K562 (cell line): ENCODE measurements around the gene TBXAS1. TPM values are rescaled to one million over a fixed set of nuclear protein-coding genes. Genes with fewer than 3 reads are reported as not detected.

ENCODE experiments used
- ATAC-seq: fragments of 200-7000 bp; cut with Tn5 transposase; 3 replicates; pipeline ENCODE4 v1.9.1; 2020; ENCODE audit warnings: moderate library complexity
- BruUV-seq: library from RNA; stranded (reverse); fragments of 400-500 nt; replicated peaks from 2 replicates; lab custom pipeline; 2021; lab: Mats Ljungman, UMichigan
- CTCF ChIA-PET: fragments of 300-600 bp; formaldehyde crosslinking; extraction: SDS; loops from one replicate; lab custom pipeline; 2021; ENCODE audit warnings: low intra/inter-chr PET ratio; lab: Yijun Ruan, JAX
- POLR2A ChIA-PET: fragments of 300-600, 350-650 bp; sonication (Branson Sonifier 250); formaldehyde crosslinking; extraction: SDS; loops from one replicate; lab custom pipeline; 2021; ENCODE audit warnings: antibody characterized with exemption, inconsistent platforms; lab: Yijun Ruan, JAX
- DNase-seq, 4 experiments: peaks; one replicate each; pipeline versions ENCODE4 v3.0.0 to v3.0.0-alpha.2; 2011 to 2018; ENCODE audit warnings: low spot score in 3 of 4, mixed read lengths in 3 of 4; ENCODE audit errors: extremely low read depth in 1 of 4
- FAIRE-seq: peaks from 2 replicates; lab custom pipeline; 2011; peaks lifted over from hg19 to GRCh38; lab: Jason Lieb, UNC
- H2AFZ ChIP-seq: 2 replicates; pipeline ENCODE4 v1.6.0; 2011; ENCODE audit warnings: low read depth, low read length, control low read depth, inconsistent platforms
- H3K27ac ChIP-seq: fragments of 200-600 bp; 3 replicates; pipeline ENCODE4 v1.8.0; 2011; ENCODE audit warnings: low read depth, mild to moderate bottlenecking, control low read depth, inconsistent platforms, low read length, moderate library complexity, mixed read lengths; ENCODE audit errors: extremely low read depth
- H3K27me3 ChIP-seq, 2 experiments: fragments of 300-600 bp in 1 of 2; 2 replicates in 1 of 2; 3 replicates in 1 of 2; pipeline versions ENCODE4 v1.6.0 to v1.8.0; 2011; ENCODE audit warnings: inconsistent platforms in 2 of 2, low read length in 2 of 2, mild to moderate bottlenecking in 1 of 2, mixed read lengths in 1 of 2, moderate library complexity in 1 of 2; ENCODE audit not compliant: control insufficient read depth in 2 of 2, insufficient read depth in 2 of 2
- H3K36me3 ChIP-seq: fragments of 300-600 bp; 3 replicates; pipeline ENCODE4 v1.8.0; 2011; ENCODE audit warnings: mild to moderate bottlenecking, low read length, inconsistent platforms; ENCODE audit not compliant: control insufficient read depth, insufficient read depth
- H3K4me1 ChIP-seq, 2 experiments: fragments of 200-600 bp in 1 of 2; replicated peaks in 1 of 2; 2 replicates in 1 of 2; 3 replicates in 1 of 2; pipeline versions ENCODE4 v1.5.1 to v1.8.0; 2011; ENCODE audit warnings: inconsistent platforms in 2 of 2, low read length in 2 of 2, mild to moderate bottlenecking in 1 of 2, mixed read lengths in 1 of 2, moderate library complexity in 1 of 2; ENCODE audit not compliant: control insufficient read depth in 2 of 2, insufficient read depth in 2 of 2
- H3K4me2 ChIP-seq: 2 replicates; pipeline ENCODE4 v1.6.1; 2011; ENCODE audit warnings: low read length, control low read depth, inconsistent platforms, mixed read lengths; ENCODE audit not compliant: insufficient read depth
- H3K4me3 ChIP-seq: fragments of 200-600 bp; sonication (generic), shearing (Covaris generic); 2 replicates; pipeline ENCODE4 v1.5.1; 2016; ENCODE audit warnings: control low read depth, inconsistent platforms
- H3K79me2 ChIP-seq: fragments of 200-600 bp; 3 replicates; pipeline ENCODE4 v1.8.0; 2011; ENCODE audit warnings: low read length, inconsistent platforms; ENCODE audit not compliant: control insufficient read depth, insufficient read depth
- H3K9ac ChIP-seq, 2 experiments: 2 replicates each; pipeline versions ENCODE4 v1.6.0 to v1.6.1; 2011; ENCODE audit warnings: low read depth in 2 of 2, low read length in 2 of 2, control low read depth in 1 of 2, inconsistent platforms in 1 of 2, mild to moderate bottlenecking in 1 of 2, mixed read lengths in 1 of 2; ENCODE audit not compliant: insufficient read depth in 1 of 2
- H3K9me1 ChIP-seq: one replicate; pipeline ENCODE4 v1.6.0; 2011; ENCODE audit warnings: inconsistent platforms, mild to moderate bottlenecking, low read length, moderate library complexity; ENCODE audit not compliant: control insufficient read depth, insufficient read depth
- H3K9me3 ChIP-seq: replicated peaks from 2 replicates; pipeline ENCODE4 v1.5.1; 2011; ENCODE audit warnings: low read depth, low read length, inconsistent platforms; ENCODE audit not compliant: control insufficient read depth, insufficient read depth
- H4K20me1 ChIP-seq: replicated peaks from 2 replicates; pipeline ENCODE4 v1.6.1; 2011; ENCODE audit warnings: low read length, inconsistent platforms, mixed read lengths; ENCODE audit not compliant: control insufficient read depth, insufficient read depth
- CEBPG ChIP-seq, 3 experiments: fragments of 200-800 bp in 1 of 3; sonication (Bioruptor generic) in 1 of 3; sonication (generic) in 1 of 3; formaldehyde crosslinking in 1 of 3; IDR thresholded peaks in 2 of 3; conservative IDR thresholded peaks in 1 of 3; 2 replicates each; pipeline versions ENCODE4 v1.6.1 to v1.8.0; 2016 to 2022; ENCODE audit warnings: missing compliant biosample characterization in 2 of 3, missing genetic modification characterization in 2 of 3, mild to moderate bottlenecking in 1 of 3, missing genetic modification reagents in 1 of 3
- EZH2 ChIP-seq: IDR thresholded peaks from 2 replicates; pipeline ENCODE4 v1.6.1; 2012; ENCODE audit warnings: low read depth, mild to moderate bottlenecking, inconsistent platforms, low read length, borderline replicate concordance
- HCFC1 ChIP-seq: IDR thresholded peaks from 2 replicates; pipeline ENCODE4 v1.6.1; 2012; ENCODE audit warnings: low read depth, low read length, improper control_type of control experiment
- NCOA4 ChIP-seq: fragments of 450-650 bp; IDR thresholded peaks from 2 replicates; pipeline ENCODE4 v1.6.1; 2018; ENCODE audit warnings: mild to moderate bottlenecking; ENCODE audit not compliant: partially characterized antibody
- PCBP2 ChIP-seq: fragments of 200-400 bp; formaldehyde crosslinking; IDR thresholded peaks from 2 replicates; pipeline ENCODE4 v1.6.1; 2018; ENCODE audit warnings: low read length, low read depth, mild to moderate bottlenecking, moderate library complexity; ENCODE audit not compliant: poor library complexity, severe bottlenecking
- SP1 ChIP-seq: sonication (generic); formaldehyde crosslinking; IDR thresholded peaks from 2 replicates; pipeline ENCODE4 v1.8.1; 2022; ENCODE audit warnings: mild to moderate bottlenecking, missing genetic modification reagents
- TCF7 ChIP-seq: sonication (generic); IDR thresholded peaks from 2 replicates; pipeline ENCODE4 v1.6.1; 2016; ENCODE audit warnings: antibody characterized with exemption, borderline replicate concordance
- ZBTB40 ChIP-seq, 2 experiments: fragments of 450-650 bp in 1 of 2; sonication (generic) in 1 of 2; formaldehyde crosslinking in 1 of 2; IDR thresholded peaks; 2 replicates each; pipeline versions ENCODE4 v1.7.1 to v1.9.0; 2016 to 2022; ENCODE audit warnings: inconsistent platforms in 1 of 2, mild to moderate bottlenecking in 1 of 2, missing genetic modification reagents in 1 of 2
- ZNF280A ChIP-seq: fragments of 450-650 bp; IDR thresholded peaks from 2 replicates; pipeline ENCODE4 v1.6.1; 2018; ENCODE audit warnings: mild to moderate bottlenecking, low read depth; ENCODE audit not compliant: partially characterized antibody
- WGBS: fragments of 100-300 bp; shearing (Covaris generic); methylation state at CpG from one replicate; pipeline ENCODE4 v1.1.6; 2016; ENCODE audit warnings: low coverage, mixed read lengths; ENCODE audit not compliant: insufficient coverage; ENCODE audit errors: missing lambda C conversion rate; 5-methylcytosine and 5-hydroxymethylcytosine counted together
- in situ Hi-C: fragments of 300-500 bp; cut with MboI; formaldehyde crosslinking; loops from 4 replicates; pipeline ENCODE4 v1.15.0; 2018; ENCODE audit warnings: inconsistent platforms, mixed read lengths
- intact Hi-C: fragments of 100-400 bp; cut with micrococcal nuclease; formaldehyde crosslinking; loops from 2 replicates; pipeline ENCODE4 v1.14.2; 2022
- polyA plus RNA-seq, 8 experiments: library from polyadenylated mRNA; depleted of rRNA in 4 of 8; stranded (reverse) in 5 of 8; unstranded in 3 of 8; fragments of >200 nt; fragmentation: Nextera tagmentation in 2 of 8; fragmentation: Illumina TruSeq in 1 of 8; extraction: Ambion mirVana in 2 of 8; extraction: Trizol in 1 of 8; gene quantifications; 2 replicates each; pipeline versions ENCODE4 v1.2.1 to v1.2.3, GENCODE V29; 2011 to 2014; ENCODE audit warnings: inconsistent platforms in 1 of 8, missing spikeins in 1 of 8
- total RNA-seq, 7 experiments: library from RNA; depleted of rRNA in 6 of 7; stranded (reverse); fragments of >200 nt in 6 of 7; fragmentation: Illumina TruSeq in 2 of 7; extraction: Trizol in 2 of 7; gene quantifications; 2 replicates each; pipeline versions ENCODE4 v1.2.1 to v1.2.3, GENCODE V29; 2011 to 2021; ENCODE audit warnings: low replicate concordance in 1 of 7
- TF ChIP-seq, protein P1 (sequence below): sonication (generic); formaldehyde crosslinking; IDR thresholded peaks from 2 replicates; pipeline ENCODE4 v1.8.0; 2022; ENCODE audit warnings: mild to moderate bottlenecking, missing genetic modification reagents

TBXAS1 gene
- total and polyA plus RNA-seq, 9 of the 15 experiments (the other 6 are each of a cell fraction or from before 2014, with no cell fraction given) = 1.1 to 8.3 (median 1.9) TPM

DNA sequence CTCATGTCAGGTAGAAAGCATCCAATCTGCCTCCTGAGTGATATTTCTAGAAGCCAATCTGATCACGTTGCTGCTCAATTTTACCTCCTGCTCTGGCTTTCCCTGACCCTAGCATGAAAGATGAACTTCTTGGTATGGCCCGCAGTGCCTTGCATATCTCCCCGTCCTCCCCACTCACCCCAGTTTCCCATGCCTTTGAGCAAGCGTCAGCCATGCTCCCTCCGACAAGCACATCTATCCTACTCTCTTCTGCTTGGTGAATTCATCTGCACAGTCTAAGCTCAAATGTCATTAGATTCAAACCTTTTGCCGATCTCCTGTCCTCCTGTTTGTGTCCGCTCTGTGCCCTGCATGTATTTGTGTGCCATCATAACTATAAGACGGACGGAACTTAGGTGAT, 6.2 kb upstream of the TBXAS1 start:
- POLR2A ChIA-PET = interaction anchor here (0.6 to 1.3 kb wide), 2 partner anchors 18 to 745 kb away, joined by 3 read pairs; no protein-coding TSS in a partner anchor
- Histone ChIP-seq H3K79me2 (no peaks in the 10 kb centered on the region), H3K9me3 (no peaks in the 10 kb centered on the region), H3K4me1 (peaks cover 0 to 4% of the 10 kb centered on the region in 2 experiments; a peak in 1 of 5 replicates), H2AFZ (no peak overlapping the region), H3K4me3 (no peak overlapping the region), H3K4me2 (no peak overlapping the region), H3K36me3 (no peaks in the 10 kb centered on the region), H3K27me3 (peaks cover 51 to 73% of the 10 kb centered on the region in 2 experiments), H3K27ac (no peak overlapping the region), H3K9me1 (no peaks in the 10 kb centered on the region), H3K9ac (no peak overlapping the region), H4K20me1 (no peaks in the 10 kb centered on the region)
- FAIRE-seq = no peak
- intact Hi-C loops = loop anchor here (5.0 kb wide), 1 partner anchor 179 kb away; no protein-coding TSS in a partner anchor
- BruUV-seq = no TSS peak
- CTCF ChIA-PET = no interaction called here
- in situ Hi-C loops = no loop called here
- no peak for ATAC-seq
- no peak for DNase-seq
- WGBS = 10% methylated on average over 9 of the region's 9 CpGs
- TF ChIP-seq ZBTB40 (IDR thresholded peaks at IDR 0.05) = no peak
- TF ChIP-seq ZBTB40 (CRISPR knock-in tag; IDR thresholded peaks at IDR 0.05) = no peak
- TF ChIP-seq CEBPG (CRISPR knock-in tag; IDR thresholded peaks at IDR 0.05) = 0 out of 2 replicates have a peak, but pooled peaks have one; percentile 25
- no peak for TF ChIP-seq CEBPG (tag; conservative IDR thresholded peaks at IDR 0.05 in 1 of 2, IDR thresholded peaks at IDR 0.05 in 1 of 2)
- TF ChIP-seq NCOA4 = no peak
- TF ChIP-seq TCF7 = no peak
- TF ChIP-seq ZNF280A = no peak
- TF ChIP-seq HCFC1 = no peak
- TF ChIP-seq SP1 (CRISPR knock-in tag) = no peak
- TF ChIP-seq PCBP2 = no peak
- TF ChIP-seq, protein P1, sequence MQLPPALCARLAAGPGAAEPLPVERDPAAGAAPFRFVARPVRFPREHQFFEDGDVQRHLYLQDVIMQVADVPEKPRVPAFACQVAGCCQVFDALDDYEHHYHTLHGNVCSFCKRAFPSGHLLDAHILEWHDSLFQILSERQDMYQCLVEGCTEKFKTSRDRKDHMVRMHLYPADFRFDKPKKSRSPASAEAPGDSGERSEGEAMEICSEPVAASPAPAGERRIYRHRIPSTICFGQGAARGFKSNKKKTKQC (CRISPR knock-in tag) = no peak
- TF ChIP-seq EZH2 = peak; percentile 88; the same call in 1 of the 2 replicates
